GM12878 (cell line): ENCODE results near the gene LRRC51. TPM values are rescaled to one million over a fixed set of nuclear protein-coding genes. Genes with fewer than 3 reads are reported as not detected.
A peak's percentile ranks its signal among the peaks of the same experiment; 100 is the strongest.

Source experiments
- ATF2 ChIP-seq: IDR thresholded peaks from 2 replicates; pipeline ENCODE4 v1.6.1; 2012; ENCODE audit warnings: low read length, inconsistent platforms
- ATF3 ChIP-seq: IDR thresholded peaks from 2 replicates; pipeline ENCODE4 v1.6.1; 2011; ENCODE audit warnings: low read depth, mild to moderate bottlenecking, low read length, moderate library complexity, borderline replicate concordance; ENCODE audit errors: extremely low read depth
- BMI1 ChIP-seq: fragments of 450-650 bp; IDR thresholded peaks from 2 replicates; pipeline ENCODE4 v1.6.1; 2016; ENCODE audit warnings: mild to moderate bottlenecking, moderate library complexity, borderline replicate concordance
- CHD2 ChIP-seq: IDR thresholded peaks from 2 replicates; pipeline ENCODE4 v1.6.1; 2011; ENCODE audit warnings: low read depth, low read length, improper control_type of control experiment, borderline replicate concordance
- ETV6 ChIP-seq, 2 experiments: fragments of 450-650 bp in 1 of 2; IDR thresholded peaks in 1 of 2; conservative IDR thresholded peaks in 1 of 2; 2 replicates each; pipeline ENCODE4 v1.6.1; 2014; ENCODE audit warnings: antibody characterized with exemption in 1 of 2, borderline replicate concordance in 1 of 2, low read depth in 1 of 2, mild to moderate bottlenecking in 1 of 2, moderate library complexity in 1 of 2
- HCFC1 ChIP-seq: fragments of 150-350 bp; IDR thresholded peaks from 2 replicates; pipeline ENCODE4 v1.6.1; 2014; ENCODE audit warnings: low read length
- HDGF ChIP-seq: fragments of 450-650 bp; IDR thresholded peaks from 2 replicates; pipeline ENCODE4 v1.6.1; 2016; ENCODE audit warnings: antibody characterized with exemption
- JUNB ChIP-seq: IDR thresholded peaks from 2 replicates; pipeline ENCODE4 v1.6.1; 2016; ENCODE audit warnings: antibody characterized with exemption, mild to moderate bottlenecking
- MEF2B ChIP-seq: fragments of 450-650 bp; IDR thresholded peaks from 2 replicates; pipeline ENCODE4 v1.6.1; 2018; ENCODE audit warnings: mild to moderate bottlenecking, moderate library complexity; ENCODE audit not compliant: partially characterized antibody, poor library complexity, severe bottlenecking
- NFIC ChIP-seq: IDR thresholded peaks from 2 replicates; pipeline ENCODE4 v1.6.1; 2012; ENCODE audit warnings: low read depth, mild to moderate bottlenecking, inconsistent platforms, low read length, moderate library complexity
- NFYB ChIP-seq: IDR thresholded peaks from 2 replicates; pipeline ENCODE4 v1.6.1; 2011; ENCODE audit warnings: low read depth, mild to moderate bottlenecking, low read length, improper control_type of control experiment, moderate library complexity; ENCODE audit not compliant: insufficient read depth
- PAX5 ChIP-seq: IDR thresholded peaks from 2 replicates; pipeline ENCODE4 v1.6.1; 2011; ENCODE audit warnings: low read depth, low read length, borderline replicate concordance
- PAX8 ChIP-seq: fragments of 450-650 bp; IDR thresholded peaks from 2 replicates; pipeline ENCODE4 v1.6.1; 2017; ENCODE audit warnings: mild to moderate bottlenecking, moderate library complexity
- PKNOX1 ChIP-seq: fragments of 450-650 bp; IDR thresholded peaks from 2 replicates; pipeline ENCODE4 v1.6.1; 2016; ENCODE audit warnings: mild to moderate bottlenecking
- POLR2AphosphoS5 ChIP-seq: IDR thresholded peaks from 2 replicates; pipeline ENCODE4 v1.6.1; 2011; ENCODE audit warnings: mild to moderate bottlenecking, low read length, inconsistent platforms
- RCOR1 ChIP-seq: conservative IDR thresholded peaks from 2 replicates; pipeline ENCODE4 v1.6.1; 2012; ENCODE audit warnings: low read depth, low read length, improper control_type of control experiment
- RELA ChIP-seq: fragments of 450-650 bp; IDR thresholded peaks from 2 replicates; pipeline ENCODE4 v1.8.0; 2014; ENCODE audit warnings: borderline replicate concordance; ENCODE audit not compliant: partially characterized antibody
- SIX5 ChIP-seq: IDR thresholded peaks from 2 replicates; pipeline ENCODE4 v1.6.1; 2011; ENCODE audit warnings: mild to moderate bottlenecking, low read depth, low read length, moderate library complexity; ENCODE audit not compliant: severe bottlenecking
- SMAD5 ChIP-seq: IDR thresholded peaks from 2 replicates; pipeline ENCODE4 v1.6.1; 2016; ENCODE audit warnings: antibody characterized with exemption, low read depth
- SMARCA5 ChIP-seq: fragments of 450-650 bp; IDR thresholded peaks from 2 replicates; pipeline ENCODE4 v1.6.1; 2017; ENCODE audit warnings: mild to moderate bottlenecking
- SREBF2 ChIP-seq: IDR thresholded peaks from 2 replicates; pipeline ENCODE4 v1.6.1; 2012; ENCODE audit warnings: mild to moderate bottlenecking, low read length
- STAT3 ChIP-seq: IDR thresholded peaks from 2 replicates; pipeline ENCODE4 v1.6.1; 2011; ENCODE audit warnings: low read depth, low read length, improper control_type of control experiment
- TCF12 ChIP-seq: IDR thresholded peaks from 2 replicates; pipeline ENCODE4 v1.6.1; 2011; ENCODE audit warnings: low read depth, mild to moderate bottlenecking, low read length
- YBX1 ChIP-seq: fragments of 450-650 bp; IDR thresholded peaks from 2 replicates; pipeline ENCODE4 v1.6.1; 2016; ENCODE audit warnings: antibody characterized with exemption
- YY1 ChIP-seq: IDR thresholded peaks from 2 replicates; pipeline ENCODE4 v1.6.1; 2011; ENCODE audit warnings: low read depth, mild to moderate bottlenecking, low read length
- polyA plus RNA-seq, 11 experiments: library from polyadenylated mRNA; depleted of rRNA in 4 of 11; unstranded in 6 of 11; stranded (reverse) in 5 of 11; fragments of >200 nt; fragmentation: Nextera tagmentation in 4 of 11; fragmentation: Illumina TruSeq in 1 of 11; extraction: Ambion mirVana in 4 of 11; extraction: Trizol in 1 of 11; gene quantifications; 1 replicate in 1 of 11; 2 replicates in 10 of 11; pipeline versions ENCODE4 v1.2.1 to v1.2.3, GENCODE V29; 2011 to 2016; ENCODE audit warnings: inconsistent platforms in 2 of 11, missing spikeins in 2 of 11, low read depth in 1 of 11
- total RNA-seq, 4 experiments: library from RNA; depleted of rRNA in 3 of 4; stranded (reverse); fragments of >200 nt in 3 of 4; fragmentation: Illumina TruSeq in 1 of 4; extraction: Trizol in 1 of 4; gene quantifications; 2 replicates each; pipeline versions ENCODE4 v1.2.1 to v1.2.3, GENCODE V29; 2013 to 2021
- TF ChIP-seq, protein P1 (sequence below): IDR thresholded peaks from 2 replicates; pipeline ENCODE4 v1.6.1; 2012; ENCODE audit warnings: low read depth, low read length, improper control_type of control experiment
- TF ChIP-seq, protein P2 (sequence below): IDR thresholded peaks from 2 replicates; pipeline ENCODE4 v1.6.1; 2011; ENCODE audit warnings: low read depth, low read length, improper control_type of control experiment, borderline replicate concordance

The LRRC51 gene
- total and polyA plus RNA-seq, 10 of the 15 experiments (the other 5 are each of a cell fraction or from before 2014, with no cell fraction given), result 2.6 to 8.6 (median 5.4) TPM

- peak; percentile 47; the same call in 1 of the 2 replicates for TF ChIP-seq CHD2
- no peak for TF ChIP-seq SREBF2
- 0 out of 2 replicates have a peak, but pooled peaks have one; percentile 71 for TF ChIP-seq HDGF
- no peak for TF ChIP-seq ATF3
- no peak for TF ChIP-seq TCF12
- peak; percentile 1; the same call in 1 of the 2 replicates for TF ChIP-seq POLR2AphosphoS5
- no peak for TF ChIP-seq MEF2B
- no peak for TF ChIP-seq SIX5
- no peak for TF ChIP-seq NFYB
- no peak for TF ChIP-seq STAT3
- TF ChIP-seq, protein P1, sequence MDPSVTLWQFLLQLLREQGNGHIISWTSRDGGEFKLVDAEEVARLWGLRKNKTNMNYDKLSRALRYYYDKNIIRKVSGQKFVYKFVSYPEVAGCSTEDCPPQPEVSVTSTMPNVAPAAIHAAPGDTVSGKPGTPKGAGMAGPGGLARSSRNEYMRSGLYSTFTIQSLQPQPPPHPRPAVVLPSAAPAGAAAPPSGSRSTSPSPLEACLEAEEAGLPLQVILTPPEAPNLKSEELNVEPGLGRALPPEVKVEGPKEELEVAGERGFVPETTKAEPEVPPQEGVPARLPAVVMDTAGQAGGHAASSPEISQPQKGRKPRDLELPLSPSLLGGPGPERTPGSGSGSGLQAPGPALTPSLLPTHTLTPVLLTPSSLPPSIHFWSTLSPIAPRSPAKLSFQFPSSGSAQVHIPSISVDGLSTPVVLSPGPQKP, result no peak
- no peak for TF ChIP-seq RELA
- TF ChIP-seq NFIC, result no peak
- no peak for TF ChIP-seq YBX1
- peak; percentile 57; the same call in 1 of the 2 replicates for TF ChIP-seq PAX8
- peak; percentile 37; the same call in 1 of the 2 replicates for TF ChIP-seq PKNOX1
- TF ChIP-seq BMI1, result no peak
- TF ChIP-seq JUNB, result no peak; the same call in 1 of the 2 replicates
- TF ChIP-seq SMAD5, result peak; percentile 29; the same call in 1 of the 2 replicates
- no peak for TF ChIP-seq PAX5
- TF ChIP-seq YY1, result peak; percentile 29; the same call in 1 of the 2 replicates
- TF ChIP-seq HCFC1, result no peak
- no peak for TF ChIP-seq RCOR1
- TF ChIP-seq ATF2, result no peak
- TF ChIP-seq ETV6 (conservative IDR thresholded peaks at IDR 0.05 in 1 of 2, IDR thresholded peaks at IDR 0.05 in 1 of 2; ENCODE audit: borderline replicate concordance in 1 of 2, low read depth in 1 of 2), result no peak
- TF ChIP-seq SMARCA5, result peak; percentile 15; the same call in 1 of the 2 replicates
- TF ChIP-seq, protein P2, sequence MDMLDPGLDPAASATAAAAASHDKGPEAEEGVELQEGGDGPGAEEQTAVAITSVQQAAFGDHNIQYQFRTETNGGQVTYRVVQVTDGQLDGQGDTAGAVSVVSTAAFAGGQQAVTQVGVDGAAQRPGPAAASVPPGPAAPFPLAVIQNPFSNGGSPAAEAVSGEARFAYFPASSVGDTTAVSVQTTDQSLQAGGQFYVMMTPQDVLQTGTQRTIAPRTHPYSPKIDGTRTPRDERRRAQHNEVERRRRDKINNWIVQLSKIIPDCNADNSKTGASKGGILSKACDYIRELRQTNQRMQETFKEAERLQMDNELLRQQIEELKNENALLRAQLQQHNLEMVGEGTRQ, result no peak
Measured at GRCh38 chr11:72040491-72041363, 39.9 kb upstream of the LRRC51 start (continued).
